ENCODE measurements around the gene BRIP1.

DNA sequence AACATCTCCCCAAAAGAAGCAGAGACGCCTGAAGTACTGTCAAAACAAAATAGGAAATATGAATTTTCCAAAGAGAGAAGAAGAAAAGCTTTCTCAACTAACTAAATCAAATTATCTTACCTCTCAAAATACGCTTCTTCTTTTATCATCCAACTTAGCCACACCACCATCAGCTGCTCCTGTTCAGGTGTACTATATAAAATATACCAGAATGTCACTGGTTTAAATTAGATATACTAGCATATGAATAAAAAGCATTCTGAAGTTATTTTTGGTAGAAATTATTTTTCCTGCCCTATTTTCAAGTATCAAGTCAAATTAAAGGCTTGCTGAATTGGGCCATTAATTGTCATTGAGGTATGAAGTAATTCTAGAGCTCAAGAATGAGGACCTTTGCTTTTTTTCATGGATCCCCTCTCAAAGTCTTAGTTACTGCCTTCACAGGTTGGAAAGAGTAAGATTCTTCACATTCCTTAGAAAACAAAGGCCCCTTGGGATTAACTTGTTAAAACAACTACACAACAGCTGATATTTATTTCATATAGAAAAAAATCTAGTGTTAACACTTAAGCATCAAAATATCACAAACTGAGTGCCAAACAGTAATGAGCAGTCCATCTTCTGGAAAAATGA, 34.3 kb upstream of the BRIP1 start:
- TF ChIP-seq POLR2A (IDR thresholded peaks at IDR 0.05; ENCODE audit: low read depth) = no peak
- no peak for TF ChIP-seq POLR2AphosphoS5 (IDR thresholded peaks at IDR 0.05)
- TF ChIP-seq, protein P1, sequence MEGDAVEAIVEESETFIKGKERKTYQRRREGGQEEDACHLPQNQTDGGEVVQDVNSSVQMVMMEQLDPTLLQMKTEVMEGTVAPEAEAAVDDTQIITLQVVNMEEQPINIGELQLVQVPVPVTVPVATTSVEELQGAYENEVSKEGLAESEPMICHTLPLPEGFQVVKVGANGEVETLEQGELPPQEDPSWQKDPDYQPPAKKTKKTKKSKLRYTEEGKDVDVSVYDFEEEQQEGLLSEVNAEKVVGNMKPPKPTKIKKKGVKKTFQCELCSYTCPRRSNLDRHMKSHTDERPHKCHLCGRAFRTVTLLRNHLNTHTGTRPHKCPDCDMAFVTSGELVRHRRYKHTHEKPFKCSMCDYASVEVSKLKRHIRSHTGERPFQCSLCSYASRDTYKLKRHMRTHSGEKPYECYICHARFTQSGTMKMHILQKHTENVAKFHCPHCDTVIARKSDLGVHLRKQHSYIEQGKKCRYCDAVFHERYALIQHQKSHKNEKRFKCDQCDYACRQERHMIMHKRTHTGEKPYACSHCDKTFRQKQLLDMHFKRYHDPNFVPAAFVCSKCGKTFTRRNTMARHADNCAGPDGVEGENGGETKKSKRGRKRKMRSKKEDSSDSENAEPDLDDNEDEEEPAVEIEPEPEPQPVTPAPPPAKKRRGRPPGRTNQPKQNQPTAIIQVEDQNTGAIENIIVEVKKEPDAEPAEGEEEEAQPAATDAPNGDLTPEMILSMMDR (IDR thresholded peaks at IDR 0.05) = no peak
